HG03342 (cell line): Measurements from ENCODE around the gene PCGF1.

Source experiments
- ATAC-seq: cut with Tn5 transposase; IDR thresholded peaks from one replicate; pipeline ENCODE4 v1.9.1; 2021; ENCODE audit warnings: mild to moderate bottlenecking, moderate library complexity; ENCODE audit not compliant: unreplicated experiment

Gene PCGF1

GRCh38 chr2:74515981-74516633 lies 8.6 kb upstream of the PCGF1 start:
- peak; percentile 83 for ATAC-seq

DNA sequence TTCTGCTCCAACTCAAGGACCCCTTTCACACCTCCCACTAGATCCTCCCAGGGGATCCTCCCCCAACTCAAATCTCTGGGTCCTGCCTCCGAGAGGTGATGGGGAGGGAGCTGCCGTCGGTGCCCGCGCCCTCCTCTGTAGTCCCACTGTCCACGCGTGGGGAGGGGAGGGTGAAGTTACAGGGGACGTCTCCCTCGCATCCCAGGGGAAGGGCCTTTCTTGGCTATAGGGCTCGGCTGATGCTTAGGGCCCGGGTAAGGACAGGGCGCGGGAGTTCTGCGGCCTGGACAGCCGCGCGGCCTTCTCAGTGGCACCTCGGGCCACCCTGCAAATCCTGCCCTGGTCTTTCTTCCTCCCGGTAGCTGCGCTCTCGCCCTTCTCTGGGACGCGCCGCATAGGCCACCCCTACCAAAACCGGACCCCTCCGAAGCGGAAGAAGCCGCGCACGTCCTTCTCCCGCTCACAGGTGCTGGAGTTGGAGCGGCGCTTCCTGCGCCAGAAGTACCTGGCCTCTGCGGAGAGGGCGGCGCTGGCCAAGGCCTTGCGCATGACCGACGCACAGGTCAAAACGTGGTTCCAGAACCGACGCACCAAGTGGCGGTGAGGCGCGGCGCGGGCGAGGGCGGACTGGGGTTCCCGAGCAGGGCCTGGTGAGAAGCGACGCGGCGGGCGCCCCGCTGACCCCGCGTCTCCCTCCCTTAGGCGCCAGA lies 7.9 kb upstream of the PCGF1 start:
- ATAC-seq = no peak

DNA sequence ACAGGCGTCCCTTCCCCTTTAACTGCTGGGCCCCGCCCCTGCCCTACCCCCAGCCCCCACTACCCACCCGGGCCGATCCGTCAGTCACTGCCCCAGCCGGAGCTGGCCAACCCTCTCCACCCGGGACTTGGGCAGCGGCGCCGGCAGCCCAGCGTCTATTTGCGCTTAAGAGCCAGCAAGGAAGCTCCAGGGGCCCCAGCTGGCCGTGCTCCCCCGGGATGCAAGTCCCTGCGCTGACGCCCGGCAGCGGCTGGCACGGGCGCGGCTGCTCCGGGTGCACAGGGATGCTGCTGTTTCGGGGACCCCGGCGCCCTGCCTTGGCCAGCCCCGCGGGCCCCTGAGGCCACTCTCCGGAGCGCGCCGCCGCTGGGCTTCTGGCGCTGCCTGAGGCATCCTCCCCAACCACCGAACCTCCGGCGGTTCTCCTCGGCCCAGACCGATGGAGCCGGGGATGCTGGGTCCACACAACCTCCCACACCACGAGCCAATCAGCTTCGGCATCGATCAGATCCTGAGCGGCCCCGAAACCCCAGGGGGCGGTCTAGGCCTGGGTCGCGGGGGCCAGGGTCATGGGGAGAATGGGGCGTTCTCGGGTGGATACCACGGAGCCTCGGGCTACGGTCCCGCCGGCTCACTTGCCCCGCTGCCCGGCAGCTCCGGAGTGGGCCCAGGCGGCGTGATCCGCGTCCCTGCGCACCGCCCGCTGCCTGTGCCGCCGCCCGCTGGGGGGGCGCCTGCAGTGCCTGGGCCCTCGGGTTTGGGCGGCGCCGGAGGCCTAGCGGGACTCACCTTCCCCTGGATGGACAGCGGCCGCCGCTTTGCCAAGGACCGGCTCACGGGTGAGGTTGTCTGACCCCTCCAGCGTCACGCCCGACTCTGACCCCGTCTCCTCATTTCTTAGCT lies 7.1 kb upstream of the PCGF1 start, which contains the start of gene TLX2:
Gene TLX2, plus strand, starts transcription at position 83 of the 903 bp plus-strand sequence. Its CDS starts 357 bp downstream, at position 440.
- ATAC-seq = no peak

DNA sequence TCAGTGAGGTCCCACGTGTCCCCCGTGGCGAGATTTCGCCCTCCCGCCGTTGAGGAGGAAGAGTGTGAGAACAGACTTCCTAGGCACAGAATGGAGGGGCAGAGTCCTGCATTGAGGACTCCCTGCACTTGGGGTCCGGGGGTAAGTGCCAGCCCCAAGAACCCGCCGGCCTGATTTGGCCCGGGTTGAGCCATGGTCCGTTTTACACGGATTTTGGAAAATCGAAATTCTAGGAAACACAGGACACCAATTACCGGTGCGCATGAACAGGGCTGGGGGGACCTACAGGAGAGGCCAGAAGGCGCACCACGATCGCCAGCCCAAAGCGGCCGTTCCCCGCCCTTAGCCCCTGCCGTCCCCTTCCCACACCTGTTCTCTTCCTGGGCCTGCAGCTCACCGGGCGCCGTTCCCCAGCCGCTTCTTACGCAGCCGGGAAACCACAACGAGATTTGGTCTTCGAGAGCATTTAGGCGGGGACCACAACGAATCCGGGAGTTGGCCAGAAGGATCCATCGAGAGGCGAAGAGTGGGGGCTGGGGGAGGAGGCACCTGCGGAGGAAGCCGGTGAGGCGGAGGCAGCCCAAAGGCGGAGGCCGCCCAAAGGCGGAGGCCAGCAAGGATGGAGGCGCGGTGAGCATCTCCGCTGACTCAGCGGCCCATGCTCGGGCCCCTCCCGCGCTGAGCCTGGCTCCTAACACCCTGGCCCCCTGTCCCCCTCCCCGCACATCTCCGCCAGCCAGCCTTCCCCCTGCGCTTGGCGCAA lies 6.3 kb upstream of the PCGF1 start:
- no peak for ATAC-seq

- no peak for ATAC-seq
Observed at GRCh38 chr2:74512744-74513604, 5.5 kb upstream of the PCGF1 start.

DNA sequence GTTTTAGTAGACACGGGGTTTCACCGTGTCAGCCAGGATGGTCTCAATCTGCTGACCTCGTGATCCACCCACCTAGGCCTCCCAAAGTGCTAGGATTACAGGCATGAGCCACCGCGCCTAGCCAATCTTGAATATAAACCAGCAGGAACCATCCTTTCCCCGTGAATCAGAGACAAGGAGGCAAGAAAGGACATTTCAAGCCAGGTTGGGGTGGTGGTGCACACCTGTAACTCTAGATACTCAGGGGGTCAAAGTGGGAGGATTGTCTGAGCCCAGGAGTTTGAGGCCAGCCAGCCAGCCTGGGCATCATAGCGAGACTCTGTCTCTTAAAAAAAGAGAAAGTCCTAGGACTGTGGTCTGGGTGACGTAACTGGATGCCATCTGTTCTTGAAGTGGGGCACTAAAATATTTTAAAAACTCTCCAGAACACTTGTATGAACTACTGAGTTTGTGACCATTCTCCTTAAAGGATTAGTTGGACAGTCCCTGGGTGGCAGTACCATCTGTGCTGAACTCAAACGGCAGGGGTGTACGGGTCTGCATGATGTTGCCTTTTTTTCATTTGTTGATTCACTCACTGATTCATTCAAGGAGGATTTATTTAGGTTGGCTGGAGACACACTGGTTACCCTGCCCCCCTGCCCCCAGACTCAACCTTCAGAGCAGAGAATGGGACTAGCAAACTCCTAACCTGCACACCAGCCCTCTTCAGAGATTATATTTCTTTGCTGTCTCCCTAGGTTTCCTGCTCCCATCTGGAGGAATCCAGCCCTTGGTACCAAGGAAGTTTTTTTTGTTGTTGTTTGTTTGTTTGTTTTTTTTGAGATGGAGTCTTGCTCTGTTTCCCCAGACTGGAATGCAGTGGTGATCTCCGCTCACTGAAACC lies 3.9 kb upstream of the PCGF1 start:
- no peak for ATAC-seq

- no peak for ATAC-seq
Observed at GRCh38 chr2:74510272-74510671, 2.8 kb upstream of the PCGF1 start.

DNA sequence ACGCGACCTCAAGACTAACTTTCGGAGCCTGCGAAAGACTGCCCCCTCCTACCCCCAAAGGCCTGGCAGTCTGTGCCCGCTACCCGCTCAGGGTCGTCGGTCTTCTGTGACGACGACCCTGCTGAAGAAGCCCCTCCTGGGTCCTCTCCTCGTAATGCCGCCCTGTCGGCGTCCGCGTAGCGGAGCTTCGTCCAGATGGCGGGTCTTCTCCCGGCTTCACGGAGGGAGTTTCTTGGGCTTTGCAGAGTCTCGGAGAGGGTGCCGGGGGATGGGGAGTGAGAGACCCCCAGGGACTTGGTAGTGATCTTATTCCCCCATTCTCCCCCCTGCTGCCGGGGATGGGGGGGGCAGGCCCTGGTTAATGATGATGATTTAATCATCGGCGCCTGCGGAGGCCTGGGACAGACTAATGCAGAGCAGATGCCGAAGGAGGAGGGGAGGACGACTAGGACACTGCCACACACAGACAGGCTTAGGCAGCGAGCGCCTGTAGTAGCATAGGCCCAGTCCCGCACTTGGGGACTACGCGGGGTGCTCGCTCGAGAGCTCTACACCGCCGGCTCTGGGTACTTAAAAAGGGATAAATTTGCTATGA lies 528 bp upstream of the PCGF1 start:
- peak; percentile 1 for ATAC-seq

DNA sequence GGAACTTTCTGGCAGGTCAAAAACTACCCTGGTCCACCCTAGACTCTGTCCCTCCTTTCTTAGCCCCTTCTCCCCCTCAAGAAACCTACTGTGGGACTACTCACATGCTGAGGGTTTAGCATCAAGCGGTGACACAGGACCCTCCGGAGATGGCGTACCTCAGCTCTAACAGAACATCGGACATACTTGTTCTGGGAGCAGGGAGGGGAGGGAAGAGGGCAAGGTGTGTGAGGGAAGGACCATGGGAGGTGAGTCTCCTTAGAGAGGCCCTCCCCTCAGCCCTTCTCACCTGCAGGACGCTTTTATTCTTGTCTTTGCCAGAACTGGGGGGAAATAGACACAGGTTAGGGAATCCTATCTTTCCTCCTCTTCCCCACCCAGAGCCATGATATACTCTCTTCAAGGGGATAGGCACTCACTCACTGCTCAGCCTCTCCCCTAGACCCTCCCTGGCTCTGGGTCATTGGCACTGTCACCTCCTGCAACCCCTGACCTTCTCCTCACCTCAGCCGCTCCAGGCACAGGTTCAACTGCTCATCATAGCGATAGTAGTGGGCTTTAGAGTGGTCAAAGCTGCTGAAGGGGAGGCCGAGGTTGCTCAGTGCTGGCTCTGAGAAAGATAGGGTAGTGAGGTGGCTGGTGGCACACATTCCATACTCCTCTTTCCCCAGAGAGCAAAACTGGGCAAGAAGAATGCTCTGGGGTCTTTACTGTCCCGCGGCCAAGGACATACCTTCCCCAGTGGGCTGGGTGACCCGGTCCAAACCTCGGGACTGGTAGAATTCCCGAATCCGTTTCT lies 1.8 kb downstream of the PCGF1 start:
- ATAC-seq = no peak

GRCh38 chr2:74504591-74504990 lies 2.9 kb downstream of the PCGF1 start:
- ATAC-seq = no peak

DNA sequence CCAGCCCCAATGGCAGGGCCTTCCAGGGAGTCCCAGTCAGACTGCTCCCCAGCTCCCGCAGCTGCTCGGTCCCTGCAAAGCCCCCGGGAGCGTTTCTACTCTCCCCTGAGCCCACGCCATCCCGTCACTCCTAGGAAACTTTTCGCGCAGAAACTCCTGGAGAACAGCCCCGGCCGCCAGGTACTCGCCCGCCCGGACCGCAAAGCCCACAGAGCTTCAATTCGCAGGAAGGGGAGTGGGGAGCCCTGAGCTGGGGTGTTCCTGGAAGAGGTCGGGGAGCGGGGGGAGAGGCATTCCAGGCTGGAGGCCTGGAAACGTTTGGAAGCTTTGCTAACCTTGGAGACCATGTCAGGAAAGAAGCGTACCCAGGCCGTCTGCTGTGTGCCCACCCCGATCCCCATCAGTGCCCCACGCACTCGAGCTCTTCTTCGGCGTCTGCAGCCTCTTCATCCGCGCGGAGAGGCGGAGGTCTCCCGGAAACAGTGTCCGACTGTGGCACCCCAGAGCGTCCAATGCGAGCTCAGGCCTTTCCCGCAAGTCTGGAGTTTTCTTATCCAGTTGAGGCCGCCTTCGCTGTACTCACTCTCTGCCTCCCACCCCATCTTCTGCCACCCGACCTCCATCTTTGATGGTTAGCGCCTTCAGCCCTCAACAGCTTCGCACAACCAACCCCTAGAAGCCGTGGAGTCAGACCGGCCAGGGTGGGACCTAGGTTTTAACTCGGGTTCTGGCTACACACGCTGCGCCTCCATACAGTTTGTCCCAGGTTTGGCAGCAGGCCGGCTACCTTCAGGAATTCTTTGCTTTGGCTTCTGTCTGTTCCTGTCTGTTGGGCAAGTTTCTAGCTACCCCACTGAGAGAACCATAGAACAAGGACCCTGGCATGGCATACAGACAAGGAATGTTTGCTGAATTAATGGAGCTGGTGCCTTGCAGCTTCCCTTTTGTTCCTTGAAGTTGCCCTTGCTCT lies 3.7 kb downstream of the PCGF1 start:
- no peak for ATAC-seq

GRCh38 chr2:74502720-74503505 lies 4.6 kb downstream of the PCGF1 start:
- peak; percentile 30 for ATAC-seq

DNA sequence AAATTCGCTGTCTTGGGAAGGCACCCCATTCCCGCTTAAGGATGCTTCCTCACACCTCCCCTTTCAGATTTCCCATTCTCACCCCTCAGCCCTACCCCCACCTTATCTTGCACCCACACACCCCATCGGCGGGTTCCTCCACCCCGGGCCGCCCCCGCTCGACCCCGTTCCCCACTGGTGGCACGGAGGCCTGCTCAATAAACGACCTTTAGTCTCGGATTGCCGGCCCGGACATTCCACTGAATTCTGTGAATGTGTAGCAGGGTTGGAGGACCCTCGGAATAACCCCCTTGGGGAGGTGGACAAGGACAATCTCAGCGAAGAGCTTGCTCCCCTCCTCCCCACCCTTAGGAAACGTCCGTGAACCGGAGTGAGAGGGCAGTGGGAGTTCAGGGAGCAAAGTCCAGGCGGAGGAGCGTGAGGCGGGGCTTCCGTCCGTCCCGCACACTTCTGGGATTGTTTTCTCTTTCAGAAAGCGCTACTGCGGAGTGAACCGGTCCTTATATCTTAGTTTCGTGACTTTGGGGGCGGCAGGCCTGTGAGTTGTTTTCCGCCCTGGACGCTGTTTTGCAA lies 5.3 kb downstream of the PCGF1 start:
- no peak for ATAC-seq

DNA sequence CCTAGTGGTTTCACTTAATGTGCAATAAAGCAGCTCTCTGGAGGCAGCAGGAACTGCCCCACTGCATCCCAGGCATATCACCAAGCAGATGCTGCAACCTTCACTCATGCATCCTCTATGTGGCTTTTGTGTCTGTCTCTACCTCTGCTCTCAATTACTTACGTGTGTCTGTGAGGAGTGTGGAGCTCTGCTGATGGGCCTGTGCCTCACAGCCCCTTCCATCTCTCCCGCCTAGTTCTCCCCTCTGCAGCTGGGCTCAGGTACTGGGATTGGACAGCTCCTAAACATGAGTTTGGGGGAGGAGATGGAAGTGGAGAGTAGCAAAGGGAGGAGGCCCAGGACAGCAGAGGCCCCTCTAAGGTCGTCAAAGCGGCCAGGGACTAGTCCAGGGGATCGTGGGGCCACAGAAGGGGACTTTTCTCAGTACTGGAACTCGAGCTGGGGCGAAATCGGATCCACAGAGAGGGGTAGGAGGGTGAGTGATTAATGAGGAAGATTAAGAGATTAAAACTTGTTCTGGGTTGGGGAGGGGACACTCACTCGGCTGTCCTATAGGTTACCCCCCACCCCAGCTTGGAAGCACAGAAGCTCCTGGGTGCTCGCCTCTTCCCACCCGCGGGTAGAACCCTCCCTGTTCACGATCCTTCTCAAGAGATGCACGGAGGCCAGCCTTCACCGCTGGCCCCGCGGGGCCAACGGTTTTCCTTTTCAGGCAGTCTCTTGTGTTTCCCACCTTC lies 6.0 kb downstream of the PCGF1 start:
- no peak for ATAC-seq

DNA sequence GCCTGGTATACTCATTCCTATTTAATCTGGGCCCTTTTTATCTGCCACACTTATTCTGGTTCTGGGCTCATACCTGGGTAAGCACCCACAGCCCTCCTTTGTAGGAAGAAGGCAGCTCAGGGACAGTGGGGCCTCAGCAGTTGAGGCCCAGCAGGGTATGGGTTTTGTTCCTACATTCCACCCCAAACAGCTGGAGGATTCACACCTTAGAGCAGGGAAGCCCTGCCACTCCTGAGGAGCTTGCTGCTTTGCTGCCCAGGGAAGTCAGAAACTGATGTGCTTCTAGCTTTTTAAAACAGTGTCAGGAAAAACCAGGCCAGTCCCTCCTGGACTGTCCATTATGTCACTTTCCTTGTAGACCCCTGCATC lies 6.9 kb downstream of the PCGF1 start:
- no peak for ATAC-seq
